GM21423 (cell line): ENCODE results near the gene KANK4.

ENCODE experiments used
- ATAC-seq: cut with Tn5 transposase; IDR thresholded peaks from one replicate; pipeline ENCODE4 v1.9.1; 2021; ENCODE audit warnings: mild to moderate bottlenecking, moderate library complexity; ENCODE audit not compliant: unreplicated experiment

The KANK4 gene

DNA sequence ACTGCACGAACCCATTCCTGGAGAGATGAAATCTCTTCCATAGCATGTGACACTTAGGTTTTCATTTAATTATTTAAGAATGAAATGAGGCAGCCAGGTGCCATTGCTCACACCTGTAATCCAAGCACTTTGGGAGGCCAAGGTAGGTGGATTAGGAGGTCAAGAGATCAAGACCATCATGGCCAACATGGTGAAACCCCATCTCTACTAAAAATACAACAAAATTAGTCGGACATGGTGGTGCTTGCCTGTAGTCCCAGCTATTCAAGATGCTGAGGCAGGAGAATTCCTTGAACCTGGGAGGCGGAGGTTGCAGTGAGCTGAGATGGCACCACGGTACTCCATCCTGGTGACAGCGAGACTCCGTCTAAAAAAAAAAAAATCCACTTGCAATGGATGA is 106.8 kb downstream of the KANK4 start:
- no peak for ATAC-seq

DNA sequence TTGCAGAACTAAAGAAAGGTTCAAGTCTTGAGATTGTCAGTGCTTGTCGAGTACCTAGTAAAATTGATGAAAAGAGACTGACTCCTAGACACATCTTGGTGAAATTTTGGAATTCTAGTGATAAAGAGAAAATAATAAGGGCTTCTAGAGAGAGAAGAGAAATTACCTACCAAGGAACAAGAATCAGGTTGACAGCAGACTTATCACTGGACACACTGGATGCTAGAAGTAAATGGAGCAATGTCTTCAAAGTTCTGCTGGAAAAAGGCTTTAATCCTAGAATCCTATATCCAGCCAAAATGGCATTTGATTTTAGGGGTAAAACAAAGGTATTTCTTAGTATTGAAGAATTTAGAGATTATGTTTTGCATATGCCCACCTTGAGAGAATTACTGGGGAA is 108.3 kb downstream of the KANK4 start:
- ATAC-seq, result no peak

DNA sequence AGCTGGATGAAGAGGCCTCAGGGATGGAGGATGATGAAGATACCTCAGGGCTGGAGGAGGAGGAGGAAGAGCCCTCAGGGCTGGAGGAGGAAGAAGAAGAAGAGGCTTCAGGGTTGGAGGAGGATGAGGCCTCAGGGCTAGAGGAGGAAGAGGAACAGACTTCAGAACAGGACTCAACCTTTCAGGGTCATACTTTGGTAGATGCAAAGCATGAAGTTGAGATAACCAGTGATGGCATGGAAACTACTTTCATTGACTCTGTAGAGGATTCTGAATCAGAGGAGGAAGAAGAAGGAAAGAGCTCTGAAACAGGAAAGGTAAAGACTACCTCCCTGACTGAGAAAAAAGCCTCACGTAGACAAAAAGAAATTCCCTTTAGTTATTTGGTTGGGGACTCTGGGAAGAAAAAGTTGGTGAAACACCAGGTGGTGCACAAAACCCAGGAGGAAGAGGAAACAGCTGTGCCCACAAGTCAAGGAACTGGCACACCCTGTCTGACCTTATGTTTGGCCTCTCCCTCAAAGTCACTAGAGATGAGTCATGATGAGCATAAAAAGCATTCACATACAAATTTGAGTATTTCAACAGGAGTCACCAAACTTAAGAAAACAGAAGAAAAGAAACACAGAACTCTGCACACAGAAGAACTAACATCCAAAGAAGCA is 109.2 kb downstream of the KANK4 start:
- ATAC-seq, result no peak

- no peak for ATAC-seq
These were observed 110.3 kb downstream of the KANK4 start for GRCh38 chr1:62208970-62209369.

DNA sequence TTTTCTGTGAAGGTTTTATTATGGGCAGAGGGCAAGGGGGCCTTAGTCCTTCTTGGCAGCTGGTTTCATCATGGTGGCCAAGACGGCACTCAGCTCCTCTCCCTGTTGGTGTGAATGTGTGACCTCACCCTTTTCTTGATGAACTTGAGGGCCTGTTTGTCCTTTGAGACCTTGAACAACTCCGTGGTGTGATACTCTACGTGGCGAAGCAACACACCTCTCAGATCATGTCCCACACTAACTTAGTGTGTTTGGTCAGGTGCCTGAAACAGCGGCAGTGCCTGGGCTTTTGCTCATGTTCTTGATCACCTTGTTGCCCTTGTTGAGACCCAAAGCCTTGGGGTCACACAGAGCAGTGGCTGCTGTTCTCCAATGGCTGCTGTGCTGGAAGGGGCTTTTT is 111.1 kb downstream of the KANK4 start:
- ATAC-seq, result no peak

DNA sequence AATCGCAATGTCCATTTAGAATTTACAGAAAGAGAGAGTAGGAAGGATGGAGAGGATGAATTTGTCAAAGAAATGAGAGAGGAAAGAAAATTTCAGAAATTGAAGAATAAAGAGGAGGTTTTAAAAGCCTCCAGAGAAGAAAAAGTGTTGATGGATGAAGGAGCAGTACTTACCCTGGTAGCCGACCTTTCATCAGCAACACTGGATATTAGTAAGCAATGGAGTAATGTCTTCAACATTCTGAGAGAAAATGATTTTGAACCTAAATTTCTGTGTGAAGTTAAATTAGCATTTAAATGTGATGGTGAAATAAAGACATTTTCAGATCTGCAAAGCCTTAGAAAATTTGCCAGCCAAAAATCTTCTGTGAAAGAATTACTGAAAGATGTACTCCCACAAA is 112.0 kb downstream of the KANK4 start:
- ATAC-seq, result no peak

DNA sequence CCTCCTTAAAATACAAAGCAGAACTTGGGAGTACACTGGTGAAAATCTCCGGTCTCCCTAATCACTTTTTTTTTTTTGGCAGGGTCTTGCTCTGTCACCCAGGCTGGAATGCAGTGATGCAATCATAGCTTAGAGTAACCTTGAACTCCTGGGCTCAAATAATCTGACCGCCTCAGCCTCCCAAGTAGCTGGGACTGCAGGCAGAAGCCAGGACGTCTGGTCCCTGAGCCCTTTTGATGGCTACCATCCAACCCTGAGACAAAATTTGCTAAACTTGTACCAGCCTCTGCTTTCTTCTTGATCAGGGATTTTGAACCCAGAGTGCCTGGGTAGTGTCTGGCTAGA is 120.5 kb downstream of the KANK4 start:
- no peak for ATAC-seq

GRCh38 chr1:62198069-62198780 is 121.0 kb downstream of the KANK4 start:
- no peak for ATAC-seq

- ATAC-seq, result no peak
These were observed 123.0 kb downstream of the KANK4 start for GRCh38 chr1:62196086-62196690.

GRCh38 chr1:62194651-62195544 is 124.3 kb downstream of the KANK4 start, which contains the start of gene L1TD1:
Gene L1TD1 (plus strand): TSS chr1:62194849. CDS start chr1:62206629, 11,780 bp downstream.
- ATAC-seq, result no peak

DNA sequence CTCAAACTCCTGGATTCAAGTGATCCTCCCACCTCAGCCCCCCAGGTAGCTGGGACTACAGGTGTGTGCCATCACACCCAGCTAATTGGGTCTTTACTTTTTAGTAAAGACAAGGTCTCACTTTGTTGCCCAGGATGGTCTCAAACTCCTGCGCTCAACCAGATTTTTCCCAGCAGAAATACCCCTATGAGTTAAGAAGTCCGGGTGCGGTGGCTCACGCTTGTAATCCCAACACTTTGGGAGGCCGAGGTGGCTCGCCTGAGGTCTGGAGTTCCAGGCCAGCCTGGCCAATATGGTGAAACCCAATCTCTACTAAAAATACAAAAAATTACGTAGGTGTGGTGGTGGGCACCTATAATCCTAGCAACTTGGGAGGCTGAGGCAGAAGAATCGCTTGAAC is 131.1 kb downstream of the KANK4 start:
- no peak for ATAC-seq

GRCh38 chr1:62187548-62187947 is 131.7 kb downstream of the KANK4 start:
- ATAC-seq, result no peak
